HG03025 (cell line): ENCODE data around the gene CSNK2A1.
"Not testable (repeated sequence)": the region's sequence is repeated elsewhere in the genome, so short reads cannot be mapped to it uniquely, and the experiment has no call there.

ENCODE experiments used
- ATAC-seq: cut with Tn5 transposase; IDR thresholded peaks from one replicate; pipeline ENCODE4 v1.9.1; 2021; ENCODE audit warnings: mild to moderate bottlenecking, moderate library complexity; ENCODE audit not compliant: unreplicated experiment, low FRiP score

The CSNK2A1 gene

DNA sequence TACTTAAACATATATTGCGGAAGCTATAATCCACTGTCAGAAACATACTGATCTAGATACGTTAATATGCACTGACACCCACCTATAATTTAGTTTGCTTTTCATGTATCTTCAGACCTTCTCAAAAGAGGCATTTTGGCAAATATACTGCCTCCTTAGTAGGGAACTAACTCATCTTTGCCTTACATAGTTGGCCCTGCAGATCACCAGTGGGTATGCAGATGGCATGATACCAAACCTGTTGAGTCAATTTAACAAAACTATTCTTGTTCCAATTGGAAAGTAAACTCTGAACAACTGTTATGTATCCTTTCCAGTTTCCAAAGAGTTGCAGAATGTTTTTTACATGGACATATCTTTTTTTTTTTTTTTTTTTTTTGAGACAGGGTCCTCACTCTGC, 45.6 kb downstream of the CSNK2A1 start:
- no peak for ATAC-seq

GRCh38 chr20:496126-496696, 47.4 kb downstream of the CSNK2A1 start:
- ATAC-seq = no peak

- ATAC-seq = no peak
Observed at GRCh38 chr20:492159-492558, 51.4 kb downstream of the CSNK2A1 start.

GRCh38 chr20:487655-488054, 55.9 kb downstream of the CSNK2A1 start:
- ATAC-seq = no peak

- no peak for ATAC-seq
Observed at GRCh38 chr20:483815-484644, 59.6 kb downstream of the CSNK2A1 start.

DNA sequence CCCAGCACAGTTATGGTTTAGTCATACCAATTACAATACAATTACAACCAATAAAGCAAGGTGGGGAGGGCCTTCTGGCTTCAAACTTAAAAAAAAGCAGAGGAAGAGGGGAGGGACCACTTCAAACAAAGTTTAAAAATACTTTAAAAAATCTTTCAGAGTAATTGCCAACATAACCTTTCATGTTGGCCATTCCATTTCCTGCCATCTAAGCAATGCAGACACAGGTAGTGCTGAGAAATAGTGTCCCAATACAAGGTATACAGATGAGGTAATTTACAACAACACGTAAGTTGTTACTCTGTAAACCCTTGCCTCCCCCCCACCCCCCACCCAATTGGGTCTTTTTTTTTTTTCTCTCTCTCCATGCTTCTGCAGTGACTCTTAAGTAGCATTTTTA, 62.4 kb downstream of the CSNK2A1 start:
- ATAC-seq = no peak

GRCh38 chr20:480044-480443, 63.5 kb downstream of the CSNK2A1 start:
- ATAC-seq = no peak

- no peak for ATAC-seq
Observed at GRCh38 chr20:479487-479886, 64.1 kb downstream of the CSNK2A1 start.

- no peak for ATAC-seq
Observed at GRCh38 chr20:478949-479429, 64.6 kb downstream of the CSNK2A1 start.

- no peak for ATAC-seq
Observed at GRCh38 chr20:478010-478948, 65.3 kb downstream of the CSNK2A1 start.

DNA sequence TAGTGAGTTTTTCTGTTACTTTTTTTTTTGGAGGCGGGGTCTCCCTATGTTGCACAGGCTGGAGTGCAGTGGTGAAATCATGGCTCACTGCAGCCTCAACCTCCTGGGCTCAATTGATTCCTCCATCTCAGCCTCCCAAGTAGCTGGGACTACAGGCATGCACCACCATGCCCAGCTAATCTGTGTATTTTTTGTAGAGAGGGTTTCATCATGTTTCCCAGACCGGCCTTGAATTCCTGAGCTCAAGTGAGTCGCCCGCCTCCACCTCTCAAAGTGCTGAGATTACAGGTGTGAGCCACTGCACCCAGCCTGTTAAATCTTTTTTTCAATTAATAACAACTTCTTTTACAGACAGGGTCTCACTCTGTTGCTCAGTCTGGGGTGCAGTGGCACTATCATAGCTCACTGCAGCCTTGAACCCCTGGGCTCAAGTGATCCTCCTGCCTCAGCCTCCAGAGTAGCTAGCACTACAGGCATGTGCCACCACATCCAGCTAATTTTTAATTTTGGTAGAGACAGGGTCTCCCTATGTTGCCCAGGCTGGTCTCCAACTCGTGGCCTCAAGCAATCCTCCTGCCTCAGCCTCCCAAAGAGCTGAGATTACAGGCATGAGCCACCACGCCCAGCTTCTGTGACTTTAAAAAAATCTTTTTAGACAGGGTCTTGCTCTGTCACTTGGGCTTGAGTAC, 66.9 kb downstream of the CSNK2A1 start:
- not testable (repeated sequence) for ATAC-seq

DNA sequence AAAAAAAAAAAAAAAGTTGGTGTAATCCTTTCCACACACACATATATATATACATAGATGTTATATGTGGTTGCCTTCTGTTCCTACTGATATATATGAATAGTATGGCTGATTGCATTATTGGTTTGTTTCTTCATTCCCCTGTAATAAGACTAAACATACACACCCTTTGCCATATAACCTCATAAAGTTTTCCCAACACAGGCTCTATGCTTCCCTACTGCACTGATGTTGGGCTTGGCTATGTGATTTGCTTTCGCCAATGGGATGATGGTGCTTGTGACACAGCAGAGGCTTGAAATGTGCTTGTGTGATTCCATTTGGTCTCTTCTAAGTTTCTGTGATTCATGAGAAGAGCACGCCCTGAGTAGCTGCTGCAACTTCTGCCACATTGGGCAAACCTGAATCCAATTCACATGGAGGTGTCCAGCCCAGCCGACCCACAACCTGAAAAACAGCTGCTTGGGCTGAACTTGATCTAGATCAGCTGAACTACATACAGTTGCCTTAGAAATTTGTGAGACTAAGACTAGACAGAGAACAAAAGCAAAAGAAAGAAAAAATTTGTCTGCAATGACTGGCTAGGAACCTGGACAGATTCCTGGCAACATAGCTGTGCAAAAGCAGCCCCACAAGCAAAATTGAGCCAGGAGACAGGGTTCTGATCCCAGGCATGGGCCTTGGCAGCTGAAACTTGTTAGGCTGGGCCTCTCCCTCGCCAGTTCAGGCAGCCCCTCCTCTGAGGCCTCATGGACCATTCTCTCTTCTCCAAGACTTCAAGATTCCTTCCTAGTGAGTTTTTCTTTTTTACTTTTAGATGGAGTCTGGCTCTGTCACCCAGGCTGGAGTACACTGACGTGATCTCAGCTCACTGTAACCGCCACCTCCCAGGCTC, 67.9 kb downstream of the CSNK2A1 start:
- no peak for ATAC-seq

- ATAC-seq = no peak
Observed at GRCh38 chr20:474581-474980, 69.0 kb downstream of the CSNK2A1 start.

DNA sequence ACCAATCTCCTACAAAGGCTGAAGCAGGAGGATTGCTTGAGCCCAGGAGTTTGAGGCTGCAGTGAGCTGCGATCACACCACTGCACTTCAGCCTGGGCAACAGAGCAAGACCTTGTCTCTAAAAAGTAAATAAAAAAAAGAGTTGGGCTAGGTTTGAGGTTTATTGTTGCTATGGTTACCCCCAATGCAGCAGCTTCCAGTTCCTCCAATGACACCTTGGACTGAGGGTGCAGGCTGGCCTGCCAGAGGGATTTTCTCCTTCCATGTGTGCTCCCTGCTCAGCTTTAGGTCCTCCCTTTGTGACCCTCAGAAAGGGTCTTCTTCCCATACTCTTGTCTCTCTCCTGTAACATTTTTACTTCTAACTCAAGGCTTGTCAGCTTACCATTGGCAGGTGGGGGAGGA, 70.7 kb downstream of the CSNK2A1 start:
- ATAC-seq = no peak

- ATAC-seq = no peak
Observed at GRCh38 chr20:472137-472846, 71.3 kb downstream of the CSNK2A1 start.

- no peak for ATAC-seq
Observed at GRCh38 chr20:469746-470490, 73.7 kb downstream of the CSNK2A1 start.

GRCh38 chr20:467755-468154, 75.8 kb downstream of the CSNK2A1 start:
- ATAC-seq = no peak
